GM12878 (cell line): Measurements from ENCODE around the gene UBE2C. TPM values are rescaled to one million over a fixed set of nuclear protein-coding genes. Genes with fewer than 3 reads are reported as not detected.

ENCODE experiments used
- ATAC-seq: fragments of 200-7000 bp; cut with Tn5 transposase; 3 replicates; pipeline ENCODE4 v1.9.1; 2020; ENCODE audit warnings: mild to moderate bottlenecking, moderate library complexity
- BruUV-seq: library from RNA; stranded (reverse); fragments of 400-500 nt; replicated peaks from 2 replicates; lab custom pipeline; 2021; lab: Mats Ljungman, UMichigan
- CTCF ChIA-PET: fragments of 300-600 bp; sonication (Branson Sonifier 250); formaldehyde crosslinking; extraction: SDS; loops from one replicate; lab custom pipeline; 2021; ENCODE audit warnings: inconsistent platforms; lab: Yijun Ruan, JAX
- POLR2A ChIA-PET: fragments of 350-600 bp; formaldehyde crosslinking; extraction: SDS; loops from one replicate; lab custom pipeline; 2021; ENCODE audit warnings: inconsistent platforms; lab: Charles Lee
- RAD21 ChIA-PET: fragments of 300-600 bp; sonication (Branson Sonifier 250); formaldehyde crosslinking; loops from one replicate; lab custom pipeline; 2023; ENCODE audit warnings: antibody characterized with exemption; ENCODE audit not compliant: unreplicated experiment; lab: Charles Lee
- SMC1A ChIA-PET: fragments of 300-600 bp; sonication (Branson Sonifier 250); formaldehyde crosslinking; loops from one replicate; lab custom pipeline; 2023; ENCODE audit not compliant: unreplicated experiment, uncharacterized antibody; lab: Charles Lee
- DNase-seq: peaks from one replicate; pipeline ENCODE4 v3.0.0-alpha.2; 2011; ENCODE audit warnings: low read depth, low spot score
- FAIRE-seq: peaks from 3 replicates; lab custom pipeline; 2011; peaks lifted over from hg19 to GRCh38; lab: Jason Lieb, UNC
- H2AFZ ChIP-seq: 2 replicates; pipeline ENCODE4 v1.6.0; 2011; ENCODE audit warnings: low read depth, low read length, control low read depth; ENCODE audit not compliant: control insufficient read depth
- H3K27ac ChIP-seq: 2 replicates; pipeline ENCODE4 v1.5.1; 2011; ENCODE audit warnings: control low read depth; ENCODE audit not compliant: control insufficient read depth, insufficient read depth
- H3K27me3 ChIP-seq, 2 experiments: replicated peaks in 1 of 2; 2 replicates each; pipeline versions ENCODE4 v1.6.0 to v1.6.1; 2011; ENCODE audit warnings: low read length in 1 of 2; ENCODE audit not compliant: control insufficient read depth in 2 of 2, insufficient read depth in 2 of 2
- H3K36me3 ChIP-seq, 2 experiments: 2 replicates each; pipeline ENCODE4 v1.5.1; 2011; ENCODE audit warnings: low read length in 1 of 2; ENCODE audit not compliant: control insufficient read depth in 2 of 2, insufficient read depth in 2 of 2
- H3K4me1 ChIP-seq: 2 replicates; pipeline ENCODE4 v1.6.1; 2011; ENCODE audit warnings: mild to moderate bottlenecking, low read length, moderate library complexity, mixed read lengths; ENCODE audit not compliant: control insufficient read depth, insufficient read depth
- H3K4me2 ChIP-seq: 2 replicates; pipeline ENCODE4 v1.6.0; 2011; ENCODE audit warnings: control low read depth; ENCODE audit not compliant: control insufficient read depth, insufficient read depth
- H3K4me3 ChIP-seq: fragments of 200-600 bp; sonication (generic); 2 replicates; pipeline ENCODE4 v1.5.1; 2016
- H3K79me2 ChIP-seq: 2 replicates; pipeline ENCODE4 v1.6.0; 2011; ENCODE audit warnings: low read length; ENCODE audit not compliant: control insufficient read depth, insufficient read depth
- H3K9ac ChIP-seq: 2 replicates; pipeline ENCODE4 v1.8.0; 2011; ENCODE audit warnings: low read length, control low read depth, mixed read lengths; ENCODE audit not compliant: control insufficient read depth, insufficient read depth
- H3K9me3 ChIP-seq: replicated peaks from 3 replicates; pipeline ENCODE4 v1.5.1; 2011; ENCODE audit warnings: mild to moderate bottlenecking, low read length; ENCODE audit not compliant: control insufficient read depth, insufficient read depth
- H4K20me1 ChIP-seq: 2 replicates; pipeline ENCODE4 v1.6.0; 2011; ENCODE audit not compliant: control insufficient read depth, insufficient read depth
- CEBPZ ChIP-seq: fragments of 150-350 bp; IDR thresholded peaks from 2 replicates; pipeline ENCODE4 v1.6.1; 2016; ENCODE audit warnings: low read depth, low read length
- E4F1 ChIP-seq: fragments of 450-650 bp; IDR thresholded peaks from 2 replicates; pipeline ENCODE4 v1.6.1; 2018; ENCODE audit warnings: borderline replicate concordance, mild to moderate bottlenecking; ENCODE audit not compliant: partially characterized antibody
- FOS ChIP-seq: IDR thresholded peaks from 3 replicates; pipeline ENCODE4 v1.6.1; 2011; ENCODE audit warnings: borderline replicate concordance; ENCODE audit not compliant: insufficient read length; ENCODE audit errors: extremely low read depth
- IKZF2 ChIP-seq, 2 experiments: fragments of 450-650 bp; IDR thresholded peaks; 2 replicates each; pipeline ENCODE4 v1.6.1; 2017; ENCODE audit warnings: mild to moderate bottlenecking in 2 of 2, moderate library complexity in 2 of 2
- KDM1A ChIP-seq: fragments of 200-600 bp; sonication (generic); IDR thresholded peaks from 2 replicates; pipeline ENCODE4 v1.6.1; 2016; ENCODE audit warnings: borderline replicate concordance
- MLLT1 ChIP-seq: fragments of 450-650 bp; IDR thresholded peaks from 2 replicates; pipeline ENCODE4 v1.6.1; 2016; ENCODE audit warnings: mild to moderate bottlenecking
- NKRF ChIP-seq: fragments of 450-650 bp; conservative IDR thresholded peaks from 2 replicates; pipeline ENCODE4 v1.6.1; 2017; ENCODE audit warnings: mild to moderate bottlenecking, moderate library complexity
- SIX5 ChIP-seq: IDR thresholded peaks from 2 replicates; pipeline ENCODE4 v1.6.1; 2011; ENCODE audit warnings: mild to moderate bottlenecking, low read depth, low read length, moderate library complexity; ENCODE audit not compliant: severe bottlenecking
- SPI1 ChIP-seq: IDR thresholded peaks from 2 replicates; pipeline ENCODE4 v1.6.1; 2011; ENCODE audit warnings: low read depth, mild to moderate bottlenecking, low read length, moderate library complexity, borderline replicate concordance; ENCODE audit not compliant: insufficient read depth
- USF1 ChIP-seq: IDR thresholded peaks from 2 replicates; pipeline ENCODE4 v1.6.1; 2011; ENCODE audit warnings: borderline replicate concordance, low read depth, mild to moderate bottlenecking, moderate library complexity, mixed read lengths, low read length; ENCODE audit not compliant: insufficient read depth; ENCODE audit errors: extremely low read length
- WGBS: methylation state at CpG from one replicate; pipeline ENCODE4 v1.1.6; 2016; ENCODE audit warnings: low lambda C conversion rate; ENCODE audit not compliant: insufficient replicate concordance, insufficient coverage; ENCODE audit errors: missing lambda C conversion rate; 5-methylcytosine and 5-hydroxymethylcytosine counted together
- in situ Hi-C: fragments of 300-500 bp; cut with MboI; formaldehyde crosslinking; loops from 9 replicates; pipeline ENCODE4 v1.14.3; 2018; ENCODE audit warnings: mixed read lengths
- intact Hi-C: fragments of 100-400 bp; cut with micrococcal nuclease; formaldehyde crosslinking; loops from one replicate; pipeline ENCODE4 v1.14.2; 2022; ENCODE audit not compliant: unreplicated experiment
- polyA plus RNA-seq, 11 experiments: library from polyadenylated mRNA; depleted of rRNA in 4 of 11; unstranded in 6 of 11; stranded (reverse) in 5 of 11; fragments of >200 nt; fragmentation: Nextera tagmentation in 4 of 11; fragmentation: Illumina TruSeq in 1 of 11; extraction: Ambion mirVana in 4 of 11; extraction: Trizol in 1 of 11; gene quantifications; 1 replicate in 1 of 11; 2 replicates in 10 of 11; pipeline versions ENCODE4 v1.2.1 to v1.2.3, GENCODE V29; 2011 to 2016; ENCODE audit warnings: inconsistent platforms in 2 of 11, missing spikeins in 2 of 11, low read depth in 1 of 11
- total RNA-seq, 4 experiments: library from RNA; depleted of rRNA in 3 of 4; stranded (reverse); fragments of >200 nt in 3 of 4; fragmentation: Illumina TruSeq in 1 of 4; extraction: Trizol in 1 of 4; gene quantifications; 2 replicates each; pipeline versions ENCODE4 v1.2.1 to v1.2.3, GENCODE V29; 2013 to 2021

UBE2C gene
- total and polyA plus RNA-seq, 10 of the 15 experiments (the other 5 are each of a cell fraction or from before 2014, with no cell fraction given): 86.2 to 412 (median 176) TPM

- peak within 1 kb of the TSS; percentile 80 for H2AFZ ChIP-seq
- H3K27me3 ChIP-seq: no peaks in the 10 kb centered on the region
- RAD21 ChIA-PET: no interaction called here
- H3K9ac ChIP-seq: peak within 1 kb of the TSS; percentile 66; the same call in 1 of the 2 replicates
- no peaks in the 10 kb centered on the region for H3K79me2 ChIP-seq
- peak within 1 kb of the TSS; percentile 99 for H3K4me2 ChIP-seq
- H3K9me3 ChIP-seq: no peaks in the 10 kb centered on the region
- BruUV-seq: no TSS peak
- SMC1A ChIA-PET: interaction anchor here (0.7 to 1.3 kb wide), 2 partner anchors 101 to 266 kb away, joined by 3 to 4 read pairs; partner anchors contain the start of gene PCIF1
- DNase-seq: no peak
- peak; percentile 85 for ATAC-seq
- H3K27ac ChIP-seq: no peak within 1 kb of the TSS
- H3K4me1 ChIP-seq: peaks cover 3% of the 10 kb centered on the region
- POLR2A ChIA-PET: interaction anchor here (1.0 kb wide), 1 partner anchor 9 kb away, joined by 3 read pairs; no protein-coding TSS in a partner anchor
- H3K36me3 ChIP-seq: no peaks in the 10 kb centered on the region
- intact Hi-C loops: no loop called here
- WGBS: 25% methylated on average over 19 of the region's 35 CpGs
- no peaks in the 10 kb centered on the region for H4K20me1 ChIP-seq
- peak within 1 kb of the TSS; percentile 95 for H3K4me3 ChIP-seq
- in situ Hi-C loops: no loop called here
- FAIRE-seq: no peak
- CTCF ChIA-PET: interaction anchor here (1.3 kb wide), 1 partner anchor 9 kb away, joined by 6 read pairs; no protein-coding TSS in a partner anchor
- TF ChIP-seq SPI1: no peak
- no peak for TF ChIP-seq E4F1
- no peak for TF ChIP-seq CEBPZ
- no peak for TF ChIP-seq NKRF
- no peak for TF ChIP-seq USF1
- TF ChIP-seq FOS: no peak
- no peak for TF ChIP-seq KDM1A
- no peak for TF ChIP-seq SIX5
- no peak for TF ChIP-seq MLLT1
- peak; percentile 17 to 47; a peak in 3 of 4 replicates for TF ChIP-seq IKZF2 (IDR thresholded peaks at IDR 0.05)
These were observed 20.8 kb downstream of the UBE2C start, which contains the start of gene SNX21 for GRCh38 chr20:45833030-45833882. Gene SNX21, plus strand, starts transcription at chr20:45833799. Its CDS starts 121 bp downstream, at chr20:45833920.
